GM12891 (cell line): Measurements from ENCODE around the gene SLC35B4.

Experiments used
- DNase-seq: peaks from one replicate; pipeline ENCODE4 v3.0.0; 2011; ENCODE audit warnings: low spot score; ENCODE audit not compliant: insufficient read length
- FAIRE-seq: peaks from 2 replicates; lab custom pipeline; 2011; peaks lifted over from hg19 to GRCh38; lab: Jason Lieb, UNC
- PAX5 ChIP-seq: IDR thresholded peaks from 2 replicates; pipeline ENCODE4 v1.6.1; 2011; ENCODE audit warnings: low read length, moderate library complexity, mild to moderate bottlenecking; ENCODE audit not compliant: insufficient read depth, severe bottlenecking
- POLR2A ChIP-seq: IDR thresholded peaks from 2 replicates; pipeline ENCODE4 v1.6.1; 2011; ENCODE audit warnings: low read depth, low read length, control low read depth
- POLR2AphosphoS5 ChIP-seq: IDR thresholded peaks from 2 replicates; pipeline ENCODE4 v1.6.1; 2011; ENCODE audit warnings: low read depth, low read length, control low read depth
- POU2F2 ChIP-seq: IDR thresholded peaks from 2 replicates; pipeline ENCODE4 v1.6.1; 2011; ENCODE audit warnings: low read depth, mild to moderate bottlenecking, control low read depth, low read length, moderate library complexity
- SPI1 ChIP-seq: IDR thresholded peaks from 2 replicates; pipeline ENCODE4 v1.6.1; 2011; ENCODE audit warnings: low read depth, low read length, control low read depth
- TAF1 ChIP-seq: IDR thresholded peaks from 2 replicates; pipeline ENCODE4 v1.6.1; 2011; ENCODE audit warnings: low read depth, low read length, control low read depth

Gene SLC35B4

DNA sequence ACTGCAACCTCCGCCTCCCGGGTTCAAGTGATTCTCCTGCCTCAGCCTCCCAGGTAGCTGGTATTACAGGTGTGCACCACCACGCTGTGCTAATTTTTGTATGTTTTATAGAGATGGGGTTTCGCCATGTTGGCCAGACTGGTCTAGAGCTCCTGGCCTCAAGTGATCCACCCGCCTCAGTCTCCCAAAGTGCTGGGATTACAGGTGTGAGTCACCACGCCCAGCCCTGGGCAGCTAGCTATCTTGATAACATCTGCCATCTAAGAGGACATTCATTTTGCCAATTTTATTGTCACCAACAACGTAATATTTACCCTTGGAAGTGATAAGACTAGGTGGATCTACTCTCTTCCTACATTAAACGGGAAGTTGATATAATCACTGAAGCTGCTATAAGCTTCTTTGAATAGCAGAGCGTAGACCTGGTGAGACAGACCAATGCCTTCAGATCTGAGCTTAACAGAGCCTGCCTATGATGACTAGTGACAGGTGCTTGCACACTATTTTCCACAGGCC, 39.7 kb upstream of the SLC35B4 start:
- DNase-seq (no peak), FAIRE-seq (no peak)
- TF ChIP-seq POLR2AphosphoS5 (no peak), PAX5 (no peak), TAF1 (no peak), POLR2A (no peak), POU2F2 (no peak), SPI1 (no peak)

DNA sequence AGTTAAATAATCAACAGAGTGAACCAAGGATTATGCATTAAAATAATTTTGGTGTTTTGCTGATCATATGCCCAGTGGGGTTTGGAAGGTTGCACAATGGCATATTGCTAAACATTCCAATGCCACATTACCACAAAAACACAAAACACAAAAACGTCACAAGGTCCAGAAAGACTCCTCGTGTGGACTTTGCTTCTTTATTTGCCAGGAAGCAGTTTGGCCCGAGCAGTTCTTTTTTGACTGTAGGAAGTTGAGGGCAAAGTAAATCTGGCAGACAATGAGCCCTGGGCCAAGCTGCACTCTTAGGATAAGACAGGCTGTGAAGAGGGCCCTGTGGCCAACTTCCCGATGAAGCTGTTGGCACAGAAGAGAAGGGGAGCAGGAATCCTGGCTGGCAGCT, 39.2 kb upstream of the SLC35B4 start:
- no peak for DNase-seq
- no peak for TF ChIP-seq TAF1
- TF ChIP-seq POLR2AphosphoS5: no peak
- TF ChIP-seq POU2F2: no peak
- no peak for FAIRE-seq

DNA sequence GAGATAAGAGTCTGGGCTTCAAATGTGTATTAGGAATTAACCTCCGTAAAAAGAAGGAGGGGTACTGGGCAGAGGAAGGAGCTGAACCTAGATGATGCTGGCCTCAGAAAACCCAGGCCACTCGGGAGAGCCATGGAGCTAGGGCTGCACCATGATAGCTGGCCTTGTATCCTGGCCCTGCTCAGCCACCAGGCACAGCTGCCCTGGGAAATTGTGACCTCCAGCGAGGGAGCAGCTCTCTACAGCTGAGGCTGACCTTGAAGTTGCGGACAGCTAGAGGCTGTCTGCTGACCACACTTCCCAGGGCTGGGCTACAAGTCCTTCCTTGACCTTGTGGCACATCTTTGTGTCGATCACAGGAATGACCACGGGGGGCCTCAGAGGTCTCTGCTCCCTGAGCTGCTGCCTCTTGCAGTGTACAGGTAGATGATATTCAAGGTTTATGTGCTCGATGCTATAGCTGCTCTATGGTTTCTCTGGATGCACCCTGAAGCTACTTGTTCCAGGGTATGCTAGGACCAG, 38.3 kb upstream of the SLC35B4 start:
- FAIRE-seq (no peak), DNase-seq (no peak)
- no peak for TF ChIP-seq POU2F2
- TF ChIP-seq SPI1: no peak
- no peak for TF ChIP-seq POLR2A

DNA sequence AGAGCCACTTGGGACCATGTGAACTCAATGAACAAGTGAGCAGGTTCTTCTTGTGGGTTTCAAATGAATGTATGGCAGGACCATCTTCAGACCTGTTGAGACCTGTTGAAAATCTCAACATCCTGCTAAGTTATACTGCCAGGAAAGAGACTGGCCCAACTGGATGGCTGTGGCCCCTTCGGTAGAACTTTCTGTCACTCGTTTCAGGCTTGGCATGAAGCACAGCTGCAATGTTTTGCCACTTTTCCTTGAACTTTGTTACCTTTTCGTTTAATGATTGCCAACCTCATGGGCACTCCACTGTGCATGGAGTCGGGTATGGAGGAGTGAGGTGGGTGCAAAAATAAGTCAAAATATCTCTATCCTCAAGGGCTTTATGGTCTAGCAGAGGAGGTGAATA, 36.7 kb upstream of the SLC35B4 start:
- TF ChIP-seq TAF1 (no peak), POLR2AphosphoS5 (no peak), POU2F2 (no peak), SPI1 (no peak), POLR2A (no peak), PAX5 (no peak)
- DNase-seq: no peak
- FAIRE-seq: no peak

DNA sequence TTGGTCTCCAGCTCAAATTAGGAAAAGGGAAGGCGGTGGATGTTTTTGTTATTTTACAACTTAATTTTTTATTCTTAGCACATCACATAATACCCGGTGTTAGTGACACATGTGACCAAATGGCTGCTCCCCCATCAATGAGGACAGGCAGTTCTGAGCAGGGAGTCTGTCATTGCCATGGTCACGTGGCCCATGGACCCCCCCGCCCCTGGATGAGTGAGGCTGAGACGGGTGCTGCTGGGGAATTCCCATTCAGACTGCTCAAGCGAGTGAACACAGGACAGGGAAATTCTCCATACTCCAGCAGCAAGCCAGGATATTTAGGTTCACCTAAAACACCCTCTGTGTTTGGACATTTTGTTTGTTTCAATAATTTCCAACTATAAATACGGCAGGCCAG, 34.7 kb upstream of the SLC35B4 start:
- DNase-seq (no peak), FAIRE-seq (no peak)
- TF ChIP-seq SPI1: no peak
- no peak for TF ChIP-seq POLR2A
- TF ChIP-seq TAF1: no peak
- TF ChIP-seq PAX5: no peak
- no peak for TF ChIP-seq POU2F2

DNA sequence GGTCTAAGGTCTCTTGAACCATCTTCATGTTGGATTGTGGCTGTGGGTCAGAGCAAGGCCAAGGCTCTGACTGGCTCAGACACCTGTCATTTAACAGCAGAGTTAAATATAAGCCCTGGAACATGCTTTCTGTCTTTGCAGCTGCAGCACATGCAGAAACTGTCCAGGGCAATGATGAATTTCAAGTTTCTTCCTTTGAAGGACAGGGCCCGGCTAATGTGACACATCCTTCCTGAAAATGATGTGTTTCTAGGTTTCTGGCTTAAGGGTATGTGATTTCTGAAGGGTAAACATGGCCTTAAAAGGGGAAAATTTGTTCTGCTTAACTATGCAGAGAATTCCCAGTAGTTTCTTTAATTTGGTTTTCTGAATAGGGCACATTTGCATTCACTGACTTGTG, 34.0 kb upstream of the SLC35B4 start:
- DNase-seq: no peak
- TF ChIP-seq TAF1 (no peak), POLR2A (no peak), PAX5 (no peak), POU2F2 (no peak), SPI1 (no peak), POLR2AphosphoS5 (no peak)
- FAIRE-seq: no peak

DNA sequence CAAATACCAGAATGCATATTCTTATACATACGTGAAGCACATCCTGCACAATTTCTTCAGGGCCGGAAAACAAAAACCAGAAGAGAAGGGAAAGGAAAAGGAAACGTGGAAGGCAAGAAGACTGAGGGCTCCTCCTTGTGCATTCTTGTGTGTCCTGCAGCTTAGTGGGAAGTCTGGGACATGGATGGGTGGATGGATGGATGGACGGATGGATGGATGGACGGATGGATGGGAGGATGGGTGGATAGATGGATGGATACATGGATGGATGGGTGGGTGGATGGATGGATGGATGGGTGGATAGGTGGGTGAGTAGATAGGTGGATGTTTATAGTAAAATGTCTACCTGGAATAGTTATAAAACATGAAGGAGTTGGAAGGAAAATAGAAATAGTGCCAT, 30.8 kb upstream of the SLC35B4 start:
- no peak for FAIRE-seq
- TF ChIP-seq POU2F2: no peak
- TF ChIP-seq TAF1: no peak
- TF ChIP-seq PAX5: no peak
- no peak for TF ChIP-seq SPI1
- no peak for TF ChIP-seq POLR2A
- no peak for TF ChIP-seq POLR2AphosphoS5
- no peak for DNase-seq

DNA sequence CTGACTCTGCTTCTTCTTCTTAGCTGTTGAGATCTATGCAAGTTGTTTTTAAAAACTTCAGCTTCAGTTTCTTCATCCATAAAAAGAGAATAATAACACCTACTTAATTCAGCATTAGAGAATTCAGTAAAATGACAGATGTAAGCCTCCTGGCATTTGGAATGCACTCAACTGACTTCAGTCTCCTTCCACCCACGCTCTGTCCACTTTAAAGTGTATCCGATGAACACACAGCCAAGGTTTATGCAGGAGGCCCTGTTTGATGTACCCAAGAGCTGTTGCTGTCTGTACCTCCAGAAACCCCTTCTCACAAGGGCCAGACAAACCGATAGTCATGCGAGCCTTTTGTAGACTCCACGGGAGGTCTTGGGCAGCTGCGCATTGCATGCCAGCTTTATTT, 27.1 kb upstream of the SLC35B4 start:
- DNase-seq (no peak), FAIRE-seq (no peak)
- TF ChIP-seq POU2F2 (no peak), POLR2AphosphoS5 (no peak), POLR2A (no peak), TAF1 (no peak), SPI1 (no peak), PAX5 (no peak)

DNA sequence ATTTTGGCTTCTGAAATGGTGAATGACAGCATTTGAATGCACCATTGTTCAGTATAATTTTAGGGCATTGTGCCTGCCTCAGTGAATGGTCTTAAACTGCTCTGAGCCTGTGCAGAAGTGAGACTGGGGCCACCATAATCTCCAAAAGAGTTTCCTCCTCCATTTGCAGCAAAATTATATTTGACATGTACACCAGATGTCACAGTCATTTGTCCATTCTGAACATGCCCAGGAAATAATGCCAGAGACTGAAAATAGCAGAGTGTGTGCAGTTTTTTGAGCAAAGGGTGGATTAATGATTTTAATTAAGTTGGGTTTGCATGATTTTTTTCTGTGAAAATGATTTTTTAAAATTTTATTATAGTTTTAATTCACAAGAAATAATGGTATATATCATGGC, 26.4 kb upstream of the SLC35B4 start:
- no peak for DNase-seq
- no peak for FAIRE-seq
- TF ChIP-seq POLR2A: no peak
- TF ChIP-seq TAF1: no peak
- TF ChIP-seq POU2F2: no peak
- no peak for TF ChIP-seq PAX5
- no peak for TF ChIP-seq SPI1
- TF ChIP-seq POLR2AphosphoS5: no peak

DNA sequence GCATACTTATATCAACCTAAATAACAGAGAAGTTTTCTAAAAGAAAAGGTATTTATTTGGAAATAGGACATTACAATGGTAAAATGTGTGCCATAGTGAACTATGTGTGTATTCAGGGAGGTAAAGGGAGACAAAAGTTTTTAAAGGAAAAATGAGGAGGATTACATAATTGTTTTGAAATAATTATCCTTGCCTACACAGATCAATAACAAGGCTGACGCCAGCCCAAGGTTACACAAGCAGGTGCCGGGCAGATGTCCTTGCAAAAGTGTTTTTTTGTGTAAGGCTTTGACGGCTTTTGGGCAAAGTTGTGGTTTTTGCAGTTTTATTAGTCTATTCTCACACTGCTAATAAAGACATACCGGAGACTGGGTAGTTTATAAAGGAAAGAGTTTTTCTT, 22.7 kb upstream of the SLC35B4 start:
- FAIRE-seq (no peak), DNase-seq (no peak)
- TF ChIP-seq POLR2A: no peak
- no peak for TF ChIP-seq SPI1
- TF ChIP-seq POU2F2: no peak
- no peak for TF ChIP-seq PAX5
- no peak for TF ChIP-seq POLR2AphosphoS5
- no peak for TF ChIP-seq TAF1
